Keratinocyte (primary cell): ENCODE measurements around the gene MGLL.

Source experiments
- CTCF ChIP-seq, 3 experiments: IDR thresholded peaks in 1 of 3; conservative IDR thresholded peaks in 1 of 3; optimal IDR thresholded peaks in 1 of 3; 2 replicates in 2 of 3; 3 replicates in 1 of 3; pipeline versions ENCODE3 to v1.5.1; 2011; ENCODE audit warnings: low read length in 3 of 3, mild to moderate bottlenecking in 3 of 3, moderate library complexity in 2 of 3, control low read depth in 1 of 3, inconsistent platforms in 1 of 3; ENCODE audit not compliant: insufficient read depth in 2 of 3; ENCODE audit errors: extremely low read depth in 1 of 3
- EZH2 ChIP-seq: IDR thresholded peaks from one replicate; pipeline ENCODE4 v1.6.1; 2012; ENCODE audit warnings: inconsistent platforms, mild to moderate bottlenecking, low read length, moderate library complexity

- TF ChIP-seq CTCF (optimal IDR thresholded peaks at IDR 0.05 in 1 of 3, IDR thresholded peaks at IDR 0.05 in 1 of 3, conservative IDR thresholded peaks at IDR 0.05 in 1 of 3; ENCODE audit: extremely low read depth in 1 of 3, insufficient read depth in 2 of 3, low read length in 3 of 3) (no peak), EZH2 (no peak)
Measured at GRCh38 chr3:127717357-127718244, 104.7 kb downstream of the MGLL start.
